Stimulated activated CD4-positive, alpha-beta T cell treated with anti-CD3 and anti-CD28 coated beads, Interleukin-12 subunit alpha, Interleukin-12 subunit beta, amount 100 ng/mL, for 24 hours (primary cell): ENCODE data around the gene ATXN1.

Source experiments
- DNase-seq, 2 experiments: peaks; one replicate each; pipeline ENCODE4 v3.0.0-alpha.2; 2020; ENCODE audit warnings: low read depth in 2 of 2

ATXN1 gene

DNA sequence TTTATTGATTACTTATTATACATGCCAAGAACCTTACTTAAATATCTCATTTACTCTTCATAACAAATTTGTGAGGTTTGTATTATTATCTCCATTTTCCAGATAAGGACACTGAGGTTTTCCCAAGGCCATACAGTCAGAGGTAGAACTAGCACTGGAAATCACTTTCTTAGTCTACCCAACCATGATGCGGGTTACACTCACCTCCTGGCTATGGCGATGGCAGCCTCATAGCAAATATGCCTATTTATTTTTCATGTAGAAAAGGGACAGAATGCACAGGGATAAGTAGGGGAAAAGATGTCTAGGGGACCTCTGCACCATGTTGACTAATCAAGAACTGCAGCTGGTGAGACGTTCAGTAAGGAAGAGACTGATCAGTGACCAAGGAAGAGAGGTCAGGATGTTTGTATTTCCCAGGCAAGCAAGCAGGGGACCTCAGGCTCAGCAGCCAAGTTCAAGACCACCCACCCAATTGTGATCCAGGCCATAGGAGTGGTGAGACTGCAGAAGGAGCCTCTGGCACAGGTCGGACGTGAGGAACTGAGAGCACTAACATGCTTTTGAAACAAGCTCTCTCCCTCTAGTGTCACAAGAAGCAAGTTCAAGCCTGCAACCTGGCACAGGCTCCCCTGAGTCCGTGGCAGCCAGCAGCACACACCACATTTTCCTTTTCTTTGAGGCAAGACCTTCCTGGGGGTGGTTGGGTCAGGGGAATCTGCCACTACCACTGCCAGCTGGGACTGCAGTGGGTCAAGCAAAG, 425.0 kb downstream of the ATXN1 start:
- DNase-seq: no peak

- no peak for DNase-seq
Measured at GRCh38 chr6:16335176-16335575, 426.1 kb downstream of the ATXN1 start.

- no peak for DNase-seq
Measured at GRCh38 chr6:16334671-16335070, 426.6 kb downstream of the ATXN1 start.

GRCh38 chr6:16333580-16333979, 427.7 kb downstream of the ATXN1 start:
- DNase-seq: no peak

GRCh38 chr6:16332175-16332542, 429.1 kb downstream of the ATXN1 start:
- peak; percentile 69 to 82 for DNase-seq

GRCh38 chr6:16331384-16332174, 429.7 kb downstream of the ATXN1 start:
- peak; percentile 39 to 52 for DNase-seq

DNA sequence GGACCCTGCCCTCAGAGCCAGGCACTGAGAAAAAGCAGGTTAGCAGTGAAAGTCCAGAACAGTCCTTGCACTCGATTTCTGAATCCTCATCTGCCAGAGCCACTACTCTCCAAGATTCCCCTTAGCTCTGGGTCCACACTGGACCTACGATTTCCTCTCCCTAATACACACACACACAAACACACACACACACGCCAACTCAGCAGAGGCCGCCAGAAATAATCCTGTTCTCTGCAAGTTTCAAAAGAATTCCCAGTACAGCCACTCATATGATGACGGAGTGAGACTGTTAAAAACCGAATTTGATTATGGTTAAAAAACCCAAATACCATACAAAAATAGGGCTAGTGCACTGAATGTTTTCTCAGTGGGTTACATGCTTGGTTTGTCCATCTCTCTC, 432.0 kb downstream of the ATXN1 start:
- DNase-seq: no peak

DNA sequence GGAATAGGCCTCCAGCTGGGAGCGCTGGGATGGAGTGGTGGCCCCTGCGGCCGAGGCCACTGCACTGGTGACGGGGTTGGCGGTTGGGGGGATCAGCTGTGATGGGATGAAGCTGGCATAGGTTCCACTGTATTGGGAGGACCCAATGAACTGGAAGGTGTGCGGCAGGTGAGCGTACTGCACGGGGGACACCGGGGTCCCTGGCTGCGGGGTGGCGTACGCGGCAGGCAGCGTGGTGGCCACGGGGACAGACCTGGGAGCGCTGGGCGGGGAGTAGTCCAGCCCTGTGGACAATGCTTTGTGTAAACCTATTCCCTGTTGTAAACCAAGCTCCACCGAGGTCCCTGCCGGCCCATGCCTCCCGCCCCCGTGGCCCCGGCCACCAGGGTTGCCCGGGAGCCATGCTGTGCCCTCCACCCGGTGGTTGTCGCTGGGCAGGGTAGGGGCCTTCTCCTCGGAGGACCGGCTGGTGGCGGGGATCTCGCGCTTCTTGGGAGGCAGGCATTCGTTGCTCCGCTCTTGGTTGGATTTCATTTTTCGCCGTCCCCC, 433.4 kb downstream of the ATXN1 start:
- DNase-seq: no peak

GRCh38 chr6:16326971-16327776, 434.1 kb downstream of the ATXN1 start:
- no peak for DNase-seq

GRCh38 chr6:16326531-16326930, 434.7 kb downstream of the ATXN1 start:
- DNase-seq: no peak

DNA sequence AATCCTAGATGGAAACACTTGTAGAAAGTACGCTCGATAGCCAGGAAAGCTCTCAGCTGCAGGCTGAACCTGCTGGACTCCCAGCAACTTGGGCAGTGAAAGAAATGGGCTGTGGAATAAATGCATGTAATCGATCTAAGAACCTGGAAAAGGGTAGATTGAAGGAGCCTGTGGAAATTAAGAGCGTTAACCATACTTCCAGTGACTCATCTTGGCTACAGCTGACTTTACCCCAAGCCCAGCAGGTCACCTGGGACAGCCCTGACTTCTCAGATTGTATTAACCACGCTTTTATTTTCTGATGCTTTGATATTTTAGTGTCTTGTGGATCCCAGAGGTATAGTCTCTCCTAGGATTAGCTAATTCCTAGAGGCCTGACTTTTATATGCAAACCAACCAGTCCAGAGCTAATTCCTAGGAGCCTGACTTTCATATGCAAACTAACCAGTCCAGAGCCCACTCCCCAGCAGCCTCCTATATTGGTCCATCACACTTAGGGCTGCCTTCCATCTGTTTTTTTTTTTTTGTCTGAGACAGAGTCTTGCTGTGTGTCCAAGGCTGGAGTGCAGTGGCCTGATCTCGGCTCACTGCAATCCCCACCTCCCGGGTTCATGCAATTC, 436.5 kb downstream of the ATXN1 start:
- DNase-seq: no peak

- no peak for DNase-seq
Measured at GRCh38 chr6:16324184-16324583, 437.1 kb downstream of the ATXN1 start.

DNA sequence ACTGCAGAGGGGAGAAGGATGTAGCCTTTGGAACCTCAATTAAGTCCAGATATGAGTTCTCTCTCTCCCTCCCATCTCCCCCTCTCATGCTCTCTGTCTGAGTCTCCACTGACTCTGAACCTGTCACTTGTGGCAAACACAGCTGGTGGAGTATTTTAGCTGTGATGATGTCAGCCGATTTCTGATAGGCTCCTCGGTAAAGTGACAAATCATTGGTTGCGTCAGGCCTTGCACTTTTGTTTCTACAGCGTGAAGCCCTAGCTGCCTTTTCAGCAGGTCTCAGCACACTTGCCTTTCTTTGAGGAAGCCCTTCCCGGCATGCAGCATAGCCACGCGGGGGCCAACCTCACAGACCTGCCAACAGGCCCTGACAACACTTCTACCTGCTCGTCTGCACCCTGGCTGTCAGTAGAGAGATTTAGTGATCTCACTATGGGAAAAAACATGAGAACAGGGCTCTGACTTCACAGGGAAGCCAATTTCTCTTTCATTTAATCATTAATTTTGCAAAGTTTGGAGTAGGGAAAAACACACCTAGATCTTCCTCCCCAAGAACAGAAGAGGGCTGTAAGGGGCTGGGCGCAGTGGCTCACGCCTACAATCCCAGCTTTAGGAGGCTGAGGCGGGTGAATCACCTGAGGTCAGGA, 438.5 kb downstream of the ATXN1 start:
- peak; percentile 57 for DNase-seq

DNA sequence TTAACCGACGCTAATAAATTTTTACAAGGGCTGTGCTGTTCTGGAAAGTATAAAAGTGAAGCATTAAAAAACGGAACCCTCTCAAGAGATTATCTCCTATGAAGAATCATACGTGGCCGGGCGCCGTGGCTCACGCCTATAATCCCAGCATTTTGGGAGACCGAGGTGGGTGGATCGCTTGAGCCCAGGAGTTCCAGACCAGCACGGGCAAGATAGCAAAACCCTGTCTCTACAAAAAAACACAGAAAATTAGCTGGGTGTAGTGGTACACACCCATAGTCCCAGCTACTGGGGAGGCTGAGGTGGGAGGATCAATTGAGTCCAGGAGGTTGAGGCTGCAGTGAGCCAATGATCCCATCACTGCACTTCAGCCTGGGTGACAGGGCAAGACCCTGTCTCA, 439.4 kb downstream of the ATXN1 start:
- DNase-seq: no peak

DNA sequence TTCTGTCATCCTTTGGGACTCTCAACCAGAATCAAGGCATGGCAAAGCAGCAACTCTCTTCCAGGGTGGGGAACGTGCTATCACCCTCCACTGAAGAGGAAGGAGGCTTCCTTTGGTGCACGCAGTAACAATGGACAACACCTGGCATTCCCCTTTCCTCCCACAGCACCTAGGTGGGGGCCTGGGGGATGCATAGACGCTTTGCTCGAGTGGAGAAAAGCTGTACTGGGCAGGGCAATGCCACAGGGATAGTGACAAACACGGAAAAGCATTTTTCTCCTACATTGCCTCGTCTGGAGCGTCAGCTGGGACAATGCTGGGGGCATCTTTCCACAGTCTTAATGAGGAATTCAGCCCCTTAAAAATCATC, 439.9 kb downstream of the ATXN1 start:
- DNase-seq: no peak

- no peak for DNase-seq
Measured at GRCh38 chr6:16320533-16321340, 440.5 kb downstream of the ATXN1 start.

- peak; percentile 52 for DNase-seq
Measured at GRCh38 chr6:16319813-16320532, 441.3 kb downstream of the ATXN1 start.

DNA sequence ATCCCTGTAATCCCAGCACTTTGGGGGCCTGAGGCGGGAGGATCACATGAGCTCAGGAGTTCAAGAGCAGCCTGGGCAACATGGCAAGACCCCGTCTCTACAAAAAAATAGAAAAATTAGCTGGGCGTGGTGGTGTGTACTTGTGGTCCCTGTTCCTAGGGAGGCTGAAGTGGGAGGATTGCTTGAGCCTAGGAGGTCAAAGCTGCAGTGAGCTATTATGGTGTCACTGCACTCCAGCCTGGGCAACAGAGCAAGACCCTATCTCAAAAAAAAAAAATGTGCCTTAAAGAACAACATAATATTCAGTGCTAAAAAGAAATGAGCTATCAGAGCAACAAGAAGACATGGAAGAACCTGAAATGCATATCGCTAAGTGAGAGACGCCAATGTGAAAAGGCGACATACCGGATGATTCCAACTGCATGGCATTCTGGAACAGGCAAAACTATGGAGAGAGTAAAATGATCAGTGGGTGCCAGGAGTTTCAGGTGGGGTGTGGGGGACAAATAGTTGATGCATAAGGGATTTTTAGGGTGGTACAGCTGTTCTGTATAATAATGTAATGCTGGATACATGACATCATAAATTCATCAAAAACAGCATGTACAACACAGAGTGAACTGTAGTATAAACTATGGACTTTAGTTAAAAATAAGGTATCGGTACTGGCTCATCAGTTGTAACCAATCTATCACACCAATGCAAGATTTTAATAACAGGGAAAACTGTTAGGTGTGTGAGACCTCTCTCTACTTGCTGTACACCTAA, 442.1 kb downstream of the ATXN1 start:
- no peak for DNase-seq

DNA sequence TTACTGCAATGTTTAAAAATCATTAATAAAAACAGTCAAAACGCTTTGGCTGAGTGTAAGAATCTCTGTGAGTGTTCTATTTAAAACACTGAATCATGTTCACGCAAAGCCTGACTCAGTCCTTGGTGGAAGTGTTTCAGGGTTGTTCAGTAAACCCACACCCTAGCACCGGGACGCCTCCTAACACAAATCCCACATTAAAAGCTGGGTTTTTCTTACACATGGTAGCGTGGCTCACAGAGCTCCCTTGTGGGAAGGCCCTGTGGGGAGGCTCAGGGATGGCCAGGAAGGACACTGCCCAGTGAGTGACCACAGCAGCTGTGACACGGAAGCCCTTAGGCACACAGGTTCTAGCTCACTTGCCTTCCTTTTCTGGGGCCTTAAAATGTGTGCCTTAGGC, 442.7 kb downstream of the ATXN1 start:
- DNase-seq: no peak
